ENCODE data around the gene FAT2.

Gene FAT2

DNA sequence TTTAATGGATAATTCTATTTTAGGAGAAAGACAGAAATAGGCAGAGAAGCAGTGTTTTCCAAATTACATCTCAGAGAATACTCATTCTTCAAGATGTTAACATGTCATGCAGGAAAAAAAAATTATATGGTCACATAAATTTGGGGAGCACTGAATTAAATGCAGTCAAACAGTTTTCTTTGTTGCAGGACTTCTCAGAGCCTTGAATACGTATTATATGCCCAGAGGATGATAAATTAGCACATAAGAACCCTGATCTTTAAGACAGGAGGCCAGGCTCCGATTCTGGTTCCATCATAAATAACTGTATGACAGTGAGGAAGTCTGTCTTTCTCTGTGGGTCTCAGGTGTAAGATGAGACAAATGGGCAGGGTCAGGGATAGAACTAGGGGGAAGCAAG is 41.4 kb downstream of the FAT2 start:
- Histone ChIP-seq H4K20me1 (ENCODE audit: low read depth, low read length) (no peaks in the 10 kb centered on the region), H2AFZ (ENCODE audit: low read depth, low read length, severe bottlenecking) (no peak overlapping the region), H3K4me2 (ENCODE audit: low read depth, low read length, poor library complexity, severe bottlenecking) (no peak overlapping the region), H3K9me2 (replicated peaks; ENCODE audit: insufficient read depth, low read length) (no peaks in the 10 kb centered on the region), H3K27ac (ENCODE audit: low read depth, low read length) (no peak overlapping the region), H3K79me2 (ENCODE audit: insufficient read depth, low read length) (no peaks in the 10 kb centered on the region), H3K9me3 (ENCODE audit: insufficient read depth, low read length) (no peaks in the 10 kb centered on the region), H3K9ac (ENCODE audit: low read length) (no peak overlapping the region), H3F3A (ENCODE audit: insufficient read depth) (no peaks in the 10 kb centered on the region), H3K36me3 (ENCODE audit: low read length) (no peaks in the 10 kb centered on the region), H3K4me3 (ENCODE audit: insufficient read depth, low read length, poor library complexity, severe bottlenecking) (no peak overlapping the region), H3K27me3 (ENCODE audit: low read length) (no peaks in the 10 kb centered on the region)
- TF ChIP-seq, protein P1, sequence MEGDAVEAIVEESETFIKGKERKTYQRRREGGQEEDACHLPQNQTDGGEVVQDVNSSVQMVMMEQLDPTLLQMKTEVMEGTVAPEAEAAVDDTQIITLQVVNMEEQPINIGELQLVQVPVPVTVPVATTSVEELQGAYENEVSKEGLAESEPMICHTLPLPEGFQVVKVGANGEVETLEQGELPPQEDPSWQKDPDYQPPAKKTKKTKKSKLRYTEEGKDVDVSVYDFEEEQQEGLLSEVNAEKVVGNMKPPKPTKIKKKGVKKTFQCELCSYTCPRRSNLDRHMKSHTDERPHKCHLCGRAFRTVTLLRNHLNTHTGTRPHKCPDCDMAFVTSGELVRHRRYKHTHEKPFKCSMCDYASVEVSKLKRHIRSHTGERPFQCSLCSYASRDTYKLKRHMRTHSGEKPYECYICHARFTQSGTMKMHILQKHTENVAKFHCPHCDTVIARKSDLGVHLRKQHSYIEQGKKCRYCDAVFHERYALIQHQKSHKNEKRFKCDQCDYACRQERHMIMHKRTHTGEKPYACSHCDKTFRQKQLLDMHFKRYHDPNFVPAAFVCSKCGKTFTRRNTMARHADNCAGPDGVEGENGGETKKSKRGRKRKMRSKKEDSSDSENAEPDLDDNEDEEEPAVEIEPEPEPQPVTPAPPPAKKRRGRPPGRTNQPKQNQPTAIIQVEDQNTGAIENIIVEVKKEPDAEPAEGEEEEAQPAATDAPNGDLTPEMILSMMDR (IDR thresholded peaks at IDR 0.05; ENCODE audit: insufficient read depth, low read length, poor library complexity, severe bottlenecking) = no peak
- TF ChIP-seq EZH2phosphoT487 (conservative IDR thresholded peaks at IDR 0.05; ENCODE audit: low read length) = no peak

GRCh38 chr5:151547364-151547763 is 43.8 kb downstream of the FAT2 start:
- Histone ChIP-seq H3K79me2 (ENCODE audit: insufficient read depth, low read length) (no peaks in the 10 kb centered on the region), H3K9me2 (replicated peaks; ENCODE audit: insufficient read depth, low read length) (no peaks in the 10 kb centered on the region), H4K20me1 (ENCODE audit: low read depth, low read length) (no peaks in the 10 kb centered on the region), H3K9me3 (ENCODE audit: insufficient read depth, low read length) (no peaks in the 10 kb centered on the region), H3K4me2 (ENCODE audit: low read depth, low read length, poor library complexity, severe bottlenecking) (no peak overlapping the region), H3K4me3 (ENCODE audit: insufficient read depth, low read length, poor library complexity, severe bottlenecking) (no peak overlapping the region), H3K9ac (ENCODE audit: low read length) (no peak overlapping the region), H3K27me3 (ENCODE audit: low read length) (no peaks in the 10 kb centered on the region), H3K27ac (ENCODE audit: low read depth, low read length) (no peak overlapping the region), H3K36me3 (ENCODE audit: low read length) (no peaks in the 10 kb centered on the region), H3F3A (ENCODE audit: insufficient read depth) (no peaks in the 10 kb centered on the region), H2AFZ (ENCODE audit: low read depth, low read length, severe bottlenecking) (no peak overlapping the region)
- no peak for TF ChIP-seq EZH2phosphoT487 (conservative IDR thresholded peaks at IDR 0.05; ENCODE audit: low read length)
- TF ChIP-seq, protein P1 (IDR thresholded peaks at IDR 0.05; ENCODE audit: insufficient read depth, low read length, poor library complexity, severe bottlenecking) = no peak

- H3K4me2 ChIP-seq (ENCODE audit: low read depth, low read length, poor library complexity, severe bottlenecking) = no peak overlapping the region
- no peaks in the 10 kb centered on the region for H3F3A ChIP-seq (ENCODE audit: insufficient read depth)
- no peaks in the 10 kb centered on the region for H3K27me3 ChIP-seq (ENCODE audit: low read length)
- no peaks in the 10 kb centered on the region for H3K9me2 ChIP-seq (replicated peaks; ENCODE audit: insufficient read depth, low read length)
- H2AFZ ChIP-seq (ENCODE audit: low read depth, low read length, severe bottlenecking) = no peak overlapping the region
- H3K4me3 ChIP-seq (ENCODE audit: insufficient read depth, low read length, poor library complexity, severe bottlenecking) = no peak overlapping the region
- no peaks in the 10 kb centered on the region for H3K9me3 ChIP-seq (ENCODE audit: insufficient read depth, low read length)
- no peak overlapping the region for H3K27ac ChIP-seq (ENCODE audit: low read depth, low read length)
- H3K36me3 ChIP-seq (ENCODE audit: low read length) = no peaks in the 10 kb centered on the region
- TF ChIP-seq, protein P1 (IDR thresholded peaks at IDR 0.05; ENCODE audit: insufficient read depth, low read length, poor library complexity, severe bottlenecking) = no peak
- no peak for TF ChIP-seq EZH2phosphoT487 (conservative IDR thresholded peaks at IDR 0.05; ENCODE audit: low read length)
- no peaks in the 10 kb centered on the region for H4K20me1 ChIP-seq (ENCODE audit: low read depth, low read length)
- no peaks in the 10 kb centered on the region for H3K79me2 ChIP-seq (ENCODE audit: insufficient read depth, low read length)
- H3K9ac ChIP-seq (ENCODE audit: low read length) = no peak overlapping the region
Measured at GRCh38 chr5:151541571-151541970, 49.6 kb downstream of the FAT2 start.

Measured in SU-DHL-6 (cell line).